GM21619 (cell line): ENCODE data around the gene FERMT3.

Experiments
- ATAC-seq: cut with Tn5 transposase; IDR thresholded peaks from one replicate; pipeline ENCODE4 v1.9.1; 2021; ENCODE audit not compliant: unreplicated experiment

The FERMT3 gene

GRCh38 chr11:64262271-64263002, 55.9 kb downstream of the FERMT3 start:
- no peak for ATAC-seq

DNA sequence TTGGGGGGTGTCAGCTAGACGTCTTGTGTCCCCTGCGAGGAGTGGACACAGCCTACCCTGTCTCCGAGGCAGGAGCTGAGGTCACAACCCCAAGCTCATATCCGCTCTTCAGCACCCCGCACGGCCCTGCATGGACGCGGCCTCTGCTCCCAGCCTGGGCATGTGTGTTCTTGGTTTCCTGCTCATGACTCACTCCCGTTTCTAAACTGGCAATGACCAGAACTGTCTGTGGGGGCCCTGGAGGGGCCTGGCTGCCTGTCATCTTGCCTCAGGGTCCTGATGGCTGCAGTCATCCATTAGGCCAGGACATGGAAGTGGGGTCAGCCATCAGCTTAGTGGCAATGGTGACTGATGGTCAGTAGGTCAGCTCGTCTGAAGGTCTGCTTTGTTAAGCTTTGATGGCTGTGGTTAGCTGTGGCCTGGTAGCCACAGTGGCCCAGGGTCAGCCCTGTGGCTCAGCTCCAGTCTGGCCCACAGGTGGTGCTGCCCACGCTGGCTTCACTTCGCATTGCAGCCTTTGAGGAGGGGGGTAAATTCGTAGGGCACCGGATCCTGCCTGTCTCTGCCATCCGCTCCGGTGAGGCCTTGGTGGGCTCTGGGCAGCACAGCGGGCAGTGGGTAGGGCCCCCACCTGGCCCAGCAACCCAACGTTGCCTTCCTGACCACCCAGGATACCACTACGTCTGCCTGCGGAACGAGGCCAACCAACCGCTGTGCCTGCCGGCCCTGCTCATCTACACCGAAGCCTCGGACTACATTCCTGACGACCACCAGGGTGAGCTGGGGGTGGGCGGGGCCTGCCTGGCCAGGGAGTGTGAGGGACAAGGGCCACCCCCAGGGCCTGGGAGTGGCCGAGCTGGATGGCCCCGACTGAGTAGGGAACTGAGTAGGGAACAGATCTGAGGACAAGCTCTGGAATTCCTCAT, 56.8 kb downstream of the FERMT3 start:
- no peak for ATAC-seq

DNA sequence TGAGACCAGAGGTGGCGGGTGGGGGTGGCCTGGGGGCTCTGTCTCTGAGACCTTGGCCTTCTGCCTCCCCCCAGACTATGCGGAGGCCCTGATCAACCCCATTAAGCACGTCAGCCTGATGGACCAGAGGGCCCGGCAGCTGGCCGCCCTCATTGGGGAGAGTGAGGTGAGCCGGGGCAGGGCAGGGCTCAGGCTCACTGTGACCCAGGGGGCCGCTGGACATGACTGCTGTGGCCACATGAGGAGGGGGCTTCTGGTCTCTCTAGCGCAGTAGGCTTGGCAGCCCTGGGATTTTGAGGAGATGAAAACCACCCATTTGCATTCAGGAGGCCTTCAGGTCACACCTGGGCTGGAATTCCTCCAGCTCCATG, 57.4 kb downstream of the FERMT3 start:
- no peak for ATAC-seq

DNA sequence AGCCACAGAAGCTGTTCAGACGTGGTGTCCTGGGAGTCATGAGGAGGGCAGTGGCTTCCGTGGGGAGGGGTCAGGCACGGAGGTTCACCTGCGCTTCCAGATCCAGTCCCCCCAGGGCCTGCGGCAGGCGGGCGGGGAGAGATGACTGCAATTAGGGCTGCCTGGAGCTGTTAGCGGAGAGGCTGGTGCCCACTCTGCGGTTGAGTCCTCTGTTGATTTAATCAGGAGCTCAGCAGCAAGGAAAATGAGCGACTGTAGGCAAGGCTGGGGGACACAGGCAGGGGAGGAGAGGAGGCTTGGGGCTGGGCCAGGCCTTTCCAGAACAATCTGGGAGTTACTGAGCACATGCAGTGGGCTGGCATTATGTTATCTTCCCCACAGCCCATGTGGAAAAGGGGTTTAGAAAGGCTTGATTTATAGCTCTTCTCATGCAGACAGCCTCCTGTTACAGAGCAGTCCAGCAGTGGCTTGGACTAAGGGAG, 57.9 kb downstream of the FERMT3 start:
- ATAC-seq: no peak

GRCh38 chr11:64265176-64266160, 58.9 kb downstream of the FERMT3 start:
- no peak for ATAC-seq

- no peak for ATAC-seq
Observed at GRCh38 chr11:64266339-64266738, 59.8 kb downstream of the FERMT3 start.

DNA sequence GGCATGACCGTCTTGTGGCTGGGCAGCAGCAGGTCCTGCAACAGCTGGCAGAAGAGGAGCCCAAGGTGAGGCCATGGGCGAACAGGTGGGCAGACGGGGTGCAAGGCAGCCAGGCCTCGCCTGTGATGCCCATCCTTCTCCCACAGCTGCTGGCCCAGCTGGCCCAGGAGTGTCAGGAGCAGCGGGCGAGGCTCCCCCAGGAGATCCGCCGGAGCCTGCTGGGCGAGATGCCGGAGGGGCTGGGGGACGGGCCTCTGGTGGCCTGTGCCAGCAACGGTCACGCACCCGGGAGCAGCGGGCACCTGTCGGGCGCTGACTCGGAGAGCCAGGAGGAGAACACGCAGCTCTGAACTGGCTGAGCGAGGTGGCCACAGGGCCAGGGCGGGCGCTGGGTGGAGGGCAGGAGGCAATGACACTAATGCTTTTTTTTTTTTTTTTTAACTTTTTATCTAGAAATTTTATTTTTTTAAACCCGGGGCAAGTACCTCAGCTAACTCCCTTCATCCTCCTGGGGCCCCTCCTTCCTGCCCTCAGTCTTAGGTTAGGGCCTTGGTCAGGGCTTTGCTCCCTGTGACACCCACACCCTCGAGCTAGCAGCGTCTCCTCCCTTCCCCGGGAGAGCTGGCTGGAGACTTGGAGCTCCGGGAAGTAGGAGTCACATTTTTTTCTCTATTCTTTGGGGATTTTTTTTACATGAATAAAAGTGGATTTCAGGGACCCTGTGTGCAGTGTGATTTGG, 60.9 kb downstream of the FERMT3 start:
- no peak for ATAC-seq

DNA sequence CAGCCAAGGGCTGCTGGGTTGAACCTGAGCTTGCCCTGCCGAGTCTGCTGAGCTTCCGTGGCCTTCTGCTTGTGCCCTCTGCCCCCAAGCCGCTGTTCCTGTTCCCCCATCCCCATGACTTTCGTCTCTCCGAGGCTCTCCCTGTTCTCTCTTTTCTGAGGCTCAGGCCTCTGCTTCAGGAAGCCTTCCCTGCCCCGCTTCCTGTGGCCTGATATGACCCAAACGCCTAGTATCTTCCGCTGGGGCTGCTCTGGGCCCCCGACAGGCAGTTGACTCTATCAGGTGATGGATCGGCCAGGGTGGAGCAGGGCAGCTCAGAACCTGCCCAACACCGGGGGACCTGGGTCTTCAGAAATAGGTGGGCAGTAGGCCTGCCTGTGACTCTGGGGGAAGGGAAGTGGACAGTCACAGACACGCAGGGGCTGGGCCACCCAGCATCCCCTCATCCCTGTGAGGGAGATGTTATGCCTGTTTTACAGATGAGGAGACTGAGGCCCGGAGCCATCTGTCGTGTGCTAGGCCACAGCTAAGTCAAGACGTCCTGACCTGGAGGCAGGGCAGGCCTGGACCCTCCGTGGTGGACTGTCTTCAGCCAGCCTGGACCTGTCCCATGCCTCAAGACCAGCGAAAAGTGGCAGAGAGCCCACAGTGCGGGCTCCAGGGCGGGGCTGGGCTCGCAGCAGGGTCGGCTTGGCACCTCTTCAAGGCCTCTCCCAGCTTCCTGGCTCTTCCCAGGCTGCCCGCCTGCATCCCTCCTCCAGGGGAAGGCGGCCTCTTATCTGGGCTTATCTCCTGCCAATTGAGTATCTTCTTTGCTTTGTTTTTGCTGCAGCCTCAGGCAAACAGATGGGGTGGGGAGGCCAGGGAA, 61.7 kb downstream of the FERMT3 start:
- ATAC-seq: no peak

DNA sequence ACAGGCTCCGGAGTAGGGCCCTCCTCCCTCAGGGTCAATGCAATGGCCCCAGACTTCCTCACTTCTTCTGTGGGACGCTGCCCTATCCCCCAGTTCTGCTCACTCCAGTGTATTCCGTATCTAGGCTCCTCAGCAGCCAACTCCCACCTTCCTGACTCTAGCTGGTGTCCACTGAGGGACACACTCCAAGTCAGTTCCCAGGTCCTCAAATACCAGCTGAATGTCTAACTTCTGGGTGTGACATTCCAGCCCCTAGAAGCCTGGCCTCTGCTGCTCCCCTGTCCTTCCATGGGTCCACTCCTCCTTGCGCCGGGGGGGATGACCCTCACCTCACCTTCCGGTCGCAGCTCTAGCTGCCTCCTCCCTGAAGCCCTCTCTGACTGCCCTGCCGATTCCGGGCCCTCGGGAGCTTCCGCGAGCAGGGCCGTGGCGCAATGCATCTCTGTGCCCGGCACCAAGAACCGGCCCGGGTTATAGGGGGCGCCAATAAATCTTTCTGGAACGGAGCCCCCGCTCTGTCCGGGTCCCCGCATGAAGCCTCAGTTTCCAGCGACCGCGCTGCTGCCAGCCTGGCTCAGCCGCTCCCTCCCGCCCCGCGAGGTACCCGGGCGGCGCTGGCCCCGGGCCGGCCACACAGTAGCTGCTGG, 62.5 kb downstream of the FERMT3 start:
- ATAC-seq: peak; percentile 14

- peak; percentile 60 for ATAC-seq
Observed at GRCh38 chr11:64269540-64270220, 63.2 kb downstream of the FERMT3 start.
